Activated T-cell treated with anti-CD3 and anti-CD28 coated beads, Interleukin-2, amount 50 U/mL, for 4 hours (primary cell): ENCODE data around the gene CRADD. TPM values are rescaled to one million over a fixed set of nuclear protein-coding genes. Genes with fewer than 3 reads are reported as not detected.

ENCODE experiments used
- ATAC-seq, 2 donors: fragments of 200-7000 bp; cut with Tn5 transposase; one replicate each; pipeline ENCODE4 v1.10.0; 2021
- DNase-seq: peaks from one replicate; pipeline ENCODE4 v3.0.0-alpha.2; 2020
- H3K27me3 Mint-ChIP-seq: one replicate; pipeline ENCODE4 v1.8.0; 2021; ENCODE audit warnings: low read depth, mixed read lengths
- H3K36me3 Mint-ChIP-seq: one replicate; pipeline ENCODE4 v1.8.0; 2022; ENCODE audit warnings: mixed read lengths; ENCODE audit not compliant: insufficient read depth
- H3K4me1 Mint-ChIP-seq: one replicate; pipeline ENCODE4 v1.8.0; 2021; ENCODE audit warnings: low read depth, mixed read lengths
- H3K4me3 Mint-ChIP-seq: one replicate; pipeline ENCODE4 v1.8.0; 2021; ENCODE audit warnings: mild to moderate bottlenecking, moderate library complexity, mixed read lengths
- H3K9me3 Mint-ChIP-seq: one replicate; pipeline ENCODE4 v1.8.0; 2021; ENCODE audit warnings: mixed read lengths
- total RNA-seq, 3 donors: library from RNA; stranded (reverse); gene quantifications; one replicate each; pipeline ENCODE4 v1.2.1, GENCODE V29; 2021

CRADD gene
- total RNA-seq, 3 donors from 2014 or later: 6.9 to 9.9 (median 8.7) TPM

DNA sequence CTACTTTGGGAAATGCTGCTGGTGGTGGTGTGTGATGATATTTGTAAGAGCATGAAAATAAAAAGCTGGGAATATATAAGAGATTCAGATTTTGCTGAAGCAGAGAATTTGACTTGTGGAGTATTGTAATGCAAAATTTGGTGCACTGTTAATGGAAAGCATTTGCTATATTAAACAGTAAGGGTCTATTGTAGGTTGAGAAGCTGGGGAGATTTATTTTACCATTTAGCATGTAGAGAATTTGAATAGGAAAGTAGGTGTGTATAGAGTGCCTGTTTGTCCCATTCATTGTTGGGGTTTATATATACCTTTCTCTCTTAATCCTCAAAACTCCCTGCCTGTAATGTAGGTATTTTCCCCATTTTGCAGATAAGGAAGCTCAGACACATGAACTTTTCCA is 48.4 kb downstream of the CRADD start:
- H3K4me1 Mint-ChIP-seq: no peaks in the 10 kb centered on the region
- peaks cover 7% of the 10 kb centered on the region for H3K36me3 Mint-ChIP-seq
- no peak overlapping the region for H3K4me3 Mint-ChIP-seq
- no peaks in the 10 kb centered on the region for H3K27me3 Mint-ChIP-seq
- no peak for ATAC-seq
- peaks cover 9% of the 10 kb centered on the region for H3K9me3 Mint-ChIP-seq
- DNase-seq: no peak

DNA sequence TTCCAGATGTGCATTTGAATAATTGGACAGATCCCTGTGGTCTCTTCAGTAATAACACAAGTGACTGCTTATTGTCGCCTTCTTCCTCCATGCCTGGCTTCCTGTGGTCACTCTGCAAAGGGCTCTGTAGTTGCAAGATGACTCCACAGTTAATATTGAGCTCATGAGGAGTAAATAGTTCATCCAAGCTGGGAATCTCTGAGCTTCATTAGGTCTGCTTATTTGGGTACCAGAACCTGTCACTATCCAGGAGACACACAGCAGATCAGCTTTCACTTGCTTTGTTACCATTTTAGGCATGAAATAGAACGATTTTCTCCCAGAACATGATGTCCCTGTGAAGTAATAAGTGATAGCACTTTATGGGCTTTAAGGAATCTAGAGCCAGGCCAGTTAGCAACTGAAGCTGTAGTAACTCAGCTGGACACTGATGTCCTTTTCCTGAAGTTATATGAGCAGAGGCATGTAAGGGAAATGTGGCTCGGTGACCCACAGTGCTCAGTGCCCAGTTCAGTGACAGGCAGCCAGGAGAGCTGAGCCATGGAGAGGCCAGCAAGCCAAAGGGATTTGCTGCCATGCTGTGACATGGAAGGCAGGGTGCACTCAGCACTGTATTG is 50.1 kb downstream of the CRADD start:
- no peak for DNase-seq
- ATAC-seq: no peak
- Mint-ChIP-seq H3K27me3 (no peaks in the 10 kb centered on the region), H3K4me3 (no peak overlapping the region), H3K4me1 (no peaks in the 10 kb centered on the region), H3K36me3 (peaks cover 3% of the 10 kb centered on the region), H3K9me3 (peaks cover 5% of the 10 kb centered on the region)

DNA sequence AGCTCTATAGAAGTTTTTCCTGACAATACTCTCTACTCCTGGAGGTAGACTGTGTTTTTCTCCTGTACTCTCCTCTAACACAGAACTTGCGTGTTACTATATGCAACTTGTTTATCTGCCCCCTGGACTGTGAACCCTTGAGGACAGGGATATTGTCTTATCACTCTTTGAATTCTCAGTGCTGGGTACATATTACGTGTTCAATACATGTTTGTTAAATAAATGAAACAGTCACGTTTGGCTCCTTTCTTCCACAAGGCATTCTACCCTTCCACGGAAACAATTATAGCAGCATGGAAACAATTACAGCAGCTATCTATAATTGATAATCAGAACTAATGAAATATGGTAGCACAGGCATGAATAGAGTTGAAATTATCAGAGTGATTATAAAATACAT is 50.7 kb downstream of the CRADD start:
- ATAC-seq (no peak), DNase-seq (no peak)
- Mint-ChIP-seq H3K36me3 (peaks cover 2% of the 10 kb centered on the region), H3K9me3 (no peaks in the 10 kb centered on the region), H3K4me3 (no peak overlapping the region), H3K4me1 (no peaks in the 10 kb centered on the region), H3K27me3 (no peaks in the 10 kb centered on the region)

DNA sequence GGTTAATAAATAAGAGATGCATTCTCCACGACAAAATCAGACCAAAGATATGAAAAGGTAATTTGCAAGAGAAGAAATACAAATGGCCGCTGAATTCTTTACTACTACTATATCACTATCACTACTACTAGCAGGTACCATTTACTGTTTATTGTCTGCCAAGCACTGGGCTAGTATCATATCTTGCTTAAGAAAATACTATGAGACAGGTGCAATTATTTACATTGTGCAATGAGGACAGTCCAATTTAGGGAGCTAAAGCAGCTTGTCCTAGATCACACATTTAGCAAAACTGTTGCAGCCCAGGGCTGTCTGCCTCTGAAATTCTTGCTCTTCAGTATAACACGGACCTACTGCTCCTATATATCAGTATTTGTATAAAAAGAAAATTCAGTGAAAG is 52.8 kb downstream of the CRADD start:
- ATAC-seq: no peak
- no peak overlapping the region for H3K4me3 Mint-ChIP-seq
- H3K4me1 Mint-ChIP-seq: no peaks in the 10 kb centered on the region

DNA sequence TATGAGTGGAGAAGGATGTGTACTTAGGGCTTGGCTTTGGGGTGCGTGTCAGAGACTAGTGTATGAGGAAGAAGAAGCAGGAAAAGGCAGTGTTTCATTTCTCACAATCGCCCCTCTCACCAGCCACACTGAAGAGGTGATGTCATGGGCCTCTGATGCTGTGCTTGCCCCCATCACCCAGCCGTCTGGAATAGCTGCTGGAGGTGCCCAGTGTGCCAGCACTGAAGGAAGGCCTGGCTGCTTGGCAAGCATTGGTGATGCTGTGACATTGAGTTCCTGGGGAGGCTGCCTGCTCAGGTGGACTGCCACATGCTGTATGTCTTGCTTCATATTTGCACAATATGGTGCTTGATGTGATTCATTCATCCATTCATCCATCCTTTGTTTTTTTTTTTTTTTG is 56.2 kb downstream of the CRADD start:
- ATAC-seq (no peak), DNase-seq (no peak)
- Mint-ChIP-seq H3K4me1 (peaks cover 7% of the 10 kb centered on the region), H3K9me3 (no peaks in the 10 kb centered on the region), H3K4me3 (no peak overlapping the region), H3K27me3 (no peaks in the 10 kb centered on the region), H3K36me3 (peaks cover 7% of the 10 kb centered on the region)

More for the DNA sequence above, 52.8 kb downstream of the CRADD start:
- H3K27me3 Mint-ChIP-seq: no peaks in the 10 kb centered on the region
- no peaks in the 10 kb centered on the region for H3K9me3 Mint-ChIP-seq
- peaks cover 9% of the 10 kb centered on the region for H3K36me3 Mint-ChIP-seq
- no peak for DNase-seq

DNA sequence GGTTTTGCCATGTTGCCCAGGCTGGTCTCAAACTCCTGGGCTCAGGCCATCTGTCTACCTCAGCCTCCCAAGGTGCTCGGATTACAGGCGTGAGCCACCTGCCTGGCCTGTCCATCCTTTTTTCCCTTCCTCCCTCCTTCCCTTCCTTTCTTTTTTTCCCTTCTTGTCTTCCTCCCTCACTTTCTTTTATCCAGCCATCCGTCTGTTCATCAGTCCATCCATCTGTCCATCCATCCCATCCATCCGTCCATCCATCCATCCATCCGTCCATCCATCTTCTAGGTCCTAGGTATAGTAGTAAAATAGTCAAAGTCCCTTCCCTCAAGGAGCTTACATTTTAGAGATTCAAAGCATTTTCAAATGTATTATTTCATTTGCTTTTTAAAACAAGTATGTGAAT is 56.8 kb downstream of the CRADD start:
- ATAC-seq (no peak), DNase-seq (no peak)
- Mint-ChIP-seq H3K4me3 (no peak overlapping the region), H3K27me3 (no peaks in the 10 kb centered on the region), H3K4me1 (peaks cover 9% of the 10 kb centered on the region), H3K9me3 (no peaks in the 10 kb centered on the region), H3K36me3 (peaks cover 7% of the 10 kb centered on the region)

DNA sequence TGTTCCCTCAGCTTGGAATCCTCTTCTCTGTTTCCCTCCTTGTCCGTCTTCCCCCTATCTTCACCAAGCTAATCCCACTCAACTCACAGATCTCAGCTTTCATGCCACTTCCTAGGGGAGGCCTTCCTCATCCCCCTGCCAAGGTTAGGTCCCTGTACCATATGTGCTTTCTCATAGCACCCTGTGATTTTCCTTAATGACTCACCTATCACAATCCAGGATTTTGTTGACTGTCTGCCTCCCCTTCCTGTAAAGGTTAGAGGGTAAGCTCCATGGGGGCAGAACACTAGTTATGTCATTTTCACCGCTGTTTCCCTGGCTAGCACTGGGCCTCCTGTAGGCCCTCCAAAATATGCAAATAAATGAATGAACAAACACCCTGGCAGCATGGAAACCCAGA is 57.6 kb downstream of the CRADD start:
- H3K9me3 Mint-ChIP-seq: no peaks in the 10 kb centered on the region
- H3K27me3 Mint-ChIP-seq: no peaks in the 10 kb centered on the region
- H3K4me3 Mint-ChIP-seq: no peak overlapping the region
- DNase-seq: no peak
- peaks cover 11% of the 10 kb centered on the region for H3K4me1 Mint-ChIP-seq
- H3K36me3 Mint-ChIP-seq: peaks cover 7% of the 10 kb centered on the region
- ATAC-seq: no peak

DNA sequence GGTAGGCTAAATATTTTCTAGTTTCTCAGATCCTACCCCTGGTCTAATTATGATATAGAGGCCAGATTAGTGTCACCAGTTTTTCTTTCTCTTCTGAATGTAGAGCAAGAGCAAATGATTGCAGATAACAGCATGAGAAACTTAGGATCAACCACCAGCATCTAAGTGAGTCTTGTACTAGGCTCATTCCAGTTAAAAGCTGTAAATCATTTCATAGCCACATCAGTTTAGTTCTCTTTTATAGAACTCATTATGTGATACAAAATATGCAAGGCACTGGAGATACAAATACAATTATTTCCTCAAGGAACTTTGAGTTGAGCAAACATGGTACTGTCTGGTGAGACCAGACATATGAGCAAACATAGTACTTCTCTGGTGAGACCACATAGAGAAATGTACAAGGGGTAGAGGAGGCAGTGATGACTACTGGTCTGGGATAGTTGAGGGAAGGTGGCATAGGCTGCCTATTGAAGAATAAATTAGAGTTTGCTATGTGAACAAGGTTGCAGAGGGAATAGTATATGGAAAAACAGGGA is 59.5 kb downstream of the CRADD start:
- Mint-ChIP-seq H3K4me1 (peaks cover 23% of the 10 kb centered on the region), H3K9me3 (no peaks in the 10 kb centered on the region), H3K4me3 (no peak overlapping the region), H3K27me3 (no peaks in the 10 kb centered on the region), H3K36me3 (peaks cover 7% of the 10 kb centered on the region)
- no peak for DNase-seq
- ATAC-seq: no peak

DNA sequence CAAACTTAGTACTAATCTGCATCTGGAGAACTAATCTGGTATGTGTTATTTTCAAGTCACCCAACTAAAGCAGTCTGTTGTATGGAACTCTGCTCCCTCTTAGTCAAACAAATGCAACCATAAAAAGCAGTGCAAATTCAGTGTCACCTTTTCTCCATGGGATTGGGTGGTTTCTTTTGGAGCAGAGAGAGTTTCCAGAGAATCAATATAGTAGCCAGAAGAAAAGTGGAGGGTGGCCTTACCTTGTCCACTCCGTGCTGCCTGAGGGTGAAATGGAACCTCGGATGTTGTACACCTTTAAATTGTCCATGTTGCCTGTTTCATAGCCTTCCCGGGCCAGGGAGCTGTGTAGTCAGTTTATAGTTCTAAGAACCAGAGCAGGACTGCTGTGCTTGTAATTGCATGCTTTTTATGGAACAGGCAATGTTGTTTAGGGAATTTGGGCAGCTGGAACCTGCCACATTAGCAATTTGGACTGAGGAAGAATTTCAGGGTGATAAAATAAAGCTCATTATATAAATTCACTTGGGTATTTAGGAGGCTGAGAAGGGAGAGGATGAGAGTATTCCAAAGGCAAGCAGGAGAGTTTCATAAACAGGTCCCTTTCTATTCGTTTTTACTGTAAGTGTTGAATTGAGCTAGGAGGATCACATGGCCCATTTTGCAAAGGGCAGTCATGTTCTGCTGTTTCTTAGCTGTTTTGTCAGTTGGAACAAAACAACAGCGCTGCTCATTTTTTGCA is 60.5 kb downstream of the CRADD start:
- Mint-ChIP-seq H3K4me1 (peaks cover 25% of the 10 kb centered on the region), H3K9me3 (no peaks in the 10 kb centered on the region), H3K27me3 (no peaks in the 10 kb centered on the region), H3K4me3 (no peak overlapping the region), H3K36me3 (peaks cover 7% of the 10 kb centered on the region)
- DNase-seq (no peak), ATAC-seq (no peak)

DNA sequence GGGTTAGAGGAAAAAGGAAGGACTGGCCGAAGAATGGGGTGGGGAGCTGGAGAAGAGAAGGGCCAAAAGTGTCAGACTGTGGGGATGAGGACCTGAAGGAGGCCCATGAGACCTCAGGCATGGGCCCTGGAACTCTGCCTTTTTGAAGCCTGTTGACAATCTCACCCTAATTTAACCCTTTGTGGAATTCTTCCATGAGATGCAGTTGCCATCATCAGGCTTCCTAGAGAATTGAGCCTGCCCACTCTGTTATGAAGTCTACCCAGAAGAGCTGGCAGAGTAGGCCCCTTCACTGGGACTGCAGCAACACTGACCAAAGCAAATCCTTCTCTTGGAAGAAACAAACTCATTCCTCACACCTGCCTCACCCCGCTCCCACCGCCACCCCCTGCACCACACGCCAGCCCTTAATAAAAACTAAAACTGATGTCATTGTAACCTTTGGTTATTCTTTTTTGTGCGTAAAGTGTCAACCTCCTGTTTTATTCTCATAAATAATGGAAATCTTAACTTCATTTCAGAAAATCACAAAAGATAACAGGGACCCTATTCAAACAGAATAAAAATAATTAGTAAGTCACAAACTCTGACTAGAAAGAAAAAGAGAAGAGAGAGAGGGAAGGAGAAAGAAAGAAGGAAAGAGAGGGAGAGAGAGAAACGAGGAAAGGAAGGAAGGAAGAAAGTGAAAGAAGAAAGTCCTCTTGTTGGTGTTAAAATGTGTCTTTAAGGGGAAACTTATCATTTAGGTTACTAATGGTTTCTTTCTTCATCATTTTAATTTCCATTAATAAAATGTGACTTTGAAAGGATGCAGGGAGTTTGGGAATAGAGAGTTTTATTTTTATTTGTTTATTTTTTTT is 61.3 kb downstream of the CRADD start:
- H3K4me3 Mint-ChIP-seq: no peak overlapping the region
- ATAC-seq (no peak), DNase-seq (no peak)
- peaks cover 7% of the 10 kb centered on the region for H3K36me3 Mint-ChIP-seq
- H3K9me3 Mint-ChIP-seq: no peaks in the 10 kb centered on the region
- no peaks in the 10 kb centered on the region for H3K27me3 Mint-ChIP-seq
- peaks cover 31% of the 10 kb centered on the region for H3K4me1 Mint-ChIP-seq

DNA sequence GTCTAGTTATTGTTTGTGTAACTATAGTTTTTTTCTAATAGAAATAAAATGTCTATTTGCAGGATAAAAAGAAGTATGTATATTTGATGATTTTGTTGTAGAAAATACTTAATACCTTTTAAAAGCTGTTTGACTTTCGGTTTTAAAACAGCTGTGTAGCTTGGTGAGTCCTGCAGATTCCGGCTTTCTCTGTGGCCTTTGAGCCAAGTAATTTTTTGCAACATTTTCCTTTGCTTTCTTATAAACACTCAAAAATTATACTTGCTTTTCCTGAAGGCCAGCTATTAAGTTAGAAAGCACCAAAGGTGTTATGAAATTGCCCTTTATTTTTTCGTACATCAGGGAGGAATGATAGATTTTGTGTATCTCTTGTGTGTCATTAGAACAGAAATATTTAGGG is 63.6 kb downstream of the CRADD start:
- H3K4me3 Mint-ChIP-seq: peak overlapping the region; percentile 90
- DNase-seq (no peak), ATAC-seq (no peak)
- no peaks in the 10 kb centered on the region for H3K27me3 Mint-ChIP-seq
- H3K9me3 Mint-ChIP-seq: no peaks in the 10 kb centered on the region
- H3K36me3 Mint-ChIP-seq: no peaks in the 10 kb centered on the region
- peaks cover 32% of the 10 kb centered on the region for H3K4me1 Mint-ChIP-seq

DNA sequence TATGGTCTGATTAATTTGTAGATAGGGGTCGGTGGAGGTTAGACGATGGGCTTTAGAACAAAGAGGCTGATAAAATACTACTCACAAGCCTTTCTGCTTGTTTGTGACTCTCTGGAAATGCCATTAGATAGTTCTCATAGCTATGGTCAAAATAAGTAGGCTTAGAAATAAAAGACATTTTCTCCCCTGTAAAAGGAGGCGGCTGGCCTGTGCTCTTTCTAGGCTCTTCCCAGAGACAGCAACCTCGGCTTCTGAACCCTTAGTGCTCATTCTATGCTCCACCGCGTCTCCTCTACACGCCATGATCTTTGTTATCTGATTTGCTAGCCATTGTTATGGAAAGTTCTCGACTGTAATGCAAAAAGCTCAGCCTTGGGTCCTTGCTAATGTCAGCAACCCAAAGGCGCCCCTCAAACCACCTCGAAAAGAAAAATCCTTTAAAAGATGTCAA is 64.5 kb downstream of the CRADD start:
- ATAC-seq: peak; percentile 36 to 44
- H3K4me3 Mint-ChIP-seq: peak overlapping the region; percentile 90
- peaks cover 36% of the 10 kb centered on the region for H3K4me1 Mint-ChIP-seq
- no peak for DNase-seq
- H3K36me3 Mint-ChIP-seq: no peaks in the 10 kb centered on the region
- no peaks in the 10 kb centered on the region for H3K27me3 Mint-ChIP-seq
- no peaks in the 10 kb centered on the region for H3K9me3 Mint-ChIP-seq

DNA sequence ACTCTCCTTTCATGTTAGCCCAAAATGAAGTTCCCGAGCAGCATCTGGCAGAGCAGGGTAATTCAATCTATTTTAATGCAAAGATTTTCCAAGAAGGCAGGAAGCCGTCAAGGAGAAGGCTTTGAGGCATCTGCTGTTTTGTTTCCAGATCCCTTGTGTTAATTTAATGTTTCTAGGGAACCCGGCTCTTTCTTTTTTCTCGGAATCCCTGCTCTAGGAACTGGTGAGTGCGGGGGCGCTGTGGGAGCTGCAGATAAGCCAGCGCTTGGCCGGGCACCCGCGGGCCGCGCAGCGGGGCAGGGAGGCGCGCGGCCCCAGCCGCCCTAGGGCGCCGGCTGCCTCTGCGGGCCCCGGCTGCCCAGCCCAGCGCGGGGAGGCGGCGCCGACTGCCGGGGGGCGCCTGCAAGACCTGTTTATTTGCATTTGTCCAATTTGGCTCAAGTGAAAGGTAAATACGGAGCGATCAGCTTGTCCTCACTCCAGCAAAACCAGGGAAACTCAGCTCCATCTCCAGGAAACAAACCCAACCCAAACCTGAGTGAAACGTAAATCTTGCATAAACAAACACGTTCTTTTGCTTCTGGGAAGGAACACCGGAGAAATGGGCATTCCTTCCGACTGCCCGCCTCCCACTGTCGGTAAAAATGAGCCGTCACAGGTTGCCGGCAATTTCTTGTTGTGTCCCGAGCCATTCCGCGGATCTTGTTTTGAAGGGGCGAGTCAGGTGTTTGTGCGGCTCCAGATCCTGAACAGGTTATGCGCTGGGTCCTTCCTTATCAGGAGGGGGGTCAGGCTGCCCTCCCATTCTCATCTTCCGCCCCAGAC is 65.1 kb downstream of the CRADD start:
- DNase-seq: peak; percentile 40
- H3K9me3 Mint-ChIP-seq: no peaks in the 10 kb centered on the region
- no peaks in the 10 kb centered on the region for H3K36me3 Mint-ChIP-seq
- ATAC-seq: peak; percentile 94 to 97
- H3K4me3 Mint-ChIP-seq: peak overlapping the region; percentile 90
- no peaks in the 10 kb centered on the region for H3K27me3 Mint-ChIP-seq
- peaks cover 36% of the 10 kb centered on the region for H3K4me1 Mint-ChIP-seq
